Mammary epithelial cell (primary cell): ENCODE data around the gene GNAT2.

ENCODE experiments used
- EZH2 ChIP-seq: IDR thresholded peaks from 2 replicates; pipeline ENCODE4 v1.6.1; 2012; ENCODE audit warnings: low read length, inconsistent platforms, borderline replicate concordance
- TF ChIP-seq, protein P1 (sequence below), 2 donors: IDR thresholded peaks in 1 of 2; conservative IDR thresholded peaks in 1 of 2; 2 replicates each; pipeline ENCODE4 v1.5.1; 2011 to 2012; ENCODE audit warnings: inconsistent platforms in 2 of 2, low read length in 2 of 2, mild to moderate bottlenecking in 2 of 2, control low read depth in 1 of 2, low read depth in 1 of 2; ENCODE audit not compliant: insufficient read depth in 1 of 2; ENCODE audit errors: extremely low read depth in 1 of 2

DNA sequence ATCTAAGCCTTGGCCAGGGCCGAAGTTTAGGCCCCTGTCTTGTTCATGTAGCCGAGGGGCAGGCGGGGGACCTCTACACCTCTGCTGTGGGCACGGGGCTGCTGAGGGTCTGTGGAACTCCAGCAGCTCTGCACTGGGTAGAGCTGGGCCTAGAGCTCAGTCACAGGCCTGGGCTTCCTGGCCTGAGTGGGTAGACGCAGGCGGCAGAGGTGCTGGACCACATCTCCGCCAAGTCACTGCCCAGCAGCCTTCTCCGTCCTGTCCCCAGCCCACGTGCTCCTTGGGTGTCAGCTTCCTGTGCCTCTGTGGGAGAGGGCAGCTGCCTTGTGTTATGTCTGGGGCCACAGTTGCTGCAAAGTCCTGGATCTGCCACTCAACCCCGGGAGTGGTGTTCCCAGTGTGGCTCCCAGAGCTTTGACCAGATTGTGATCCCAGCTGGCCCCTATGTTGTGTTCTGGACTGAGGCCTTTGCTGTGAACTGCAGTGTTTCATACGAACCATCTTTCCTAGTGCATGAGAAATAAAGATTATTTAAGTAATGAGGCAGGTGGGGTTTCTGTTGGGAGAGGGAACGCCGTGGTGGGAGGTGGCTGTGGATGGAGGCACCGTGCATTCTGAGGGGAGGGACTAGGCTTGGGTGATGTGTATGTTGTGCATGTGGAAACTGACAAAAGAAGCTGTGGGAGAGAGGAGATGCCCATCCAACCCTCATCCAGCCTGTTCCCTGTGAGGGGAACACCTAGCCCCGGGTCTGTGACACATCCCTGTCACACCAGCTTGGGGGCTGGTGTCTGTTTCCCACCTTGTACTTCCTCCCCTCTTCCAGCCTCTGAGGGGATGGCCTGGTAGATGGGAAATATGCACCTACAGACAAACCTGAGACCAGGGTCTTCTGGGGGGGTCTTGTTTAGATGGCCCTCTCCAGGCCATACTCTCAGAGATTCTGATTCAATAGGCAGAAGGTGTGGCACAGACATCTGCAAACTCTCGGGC, 12.4 kb upstream of the GNAT2 start:
- TF ChIP-seq, protein P1, sequence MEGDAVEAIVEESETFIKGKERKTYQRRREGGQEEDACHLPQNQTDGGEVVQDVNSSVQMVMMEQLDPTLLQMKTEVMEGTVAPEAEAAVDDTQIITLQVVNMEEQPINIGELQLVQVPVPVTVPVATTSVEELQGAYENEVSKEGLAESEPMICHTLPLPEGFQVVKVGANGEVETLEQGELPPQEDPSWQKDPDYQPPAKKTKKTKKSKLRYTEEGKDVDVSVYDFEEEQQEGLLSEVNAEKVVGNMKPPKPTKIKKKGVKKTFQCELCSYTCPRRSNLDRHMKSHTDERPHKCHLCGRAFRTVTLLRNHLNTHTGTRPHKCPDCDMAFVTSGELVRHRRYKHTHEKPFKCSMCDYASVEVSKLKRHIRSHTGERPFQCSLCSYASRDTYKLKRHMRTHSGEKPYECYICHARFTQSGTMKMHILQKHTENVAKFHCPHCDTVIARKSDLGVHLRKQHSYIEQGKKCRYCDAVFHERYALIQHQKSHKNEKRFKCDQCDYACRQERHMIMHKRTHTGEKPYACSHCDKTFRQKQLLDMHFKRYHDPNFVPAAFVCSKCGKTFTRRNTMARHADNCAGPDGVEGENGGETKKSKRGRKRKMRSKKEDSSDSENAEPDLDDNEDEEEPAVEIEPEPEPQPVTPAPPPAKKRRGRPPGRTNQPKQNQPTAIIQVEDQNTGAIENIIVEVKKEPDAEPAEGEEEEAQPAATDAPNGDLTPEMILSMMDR (conservative IDR thresholded peaks at IDR 0.05 in 1 of 2, IDR thresholded peaks at IDR 0.05 in 1 of 2; ENCODE audit: extremely low read depth in 1 of 2, insufficient read depth in 1 of 2, low read depth in 1 of 2, low read length in 2 of 2), result no peak
- no peak for TF ChIP-seq EZH2
